HTR-8/SVneo (cell line): ENCODE results near the gene ADIPOQ.
"Not testable (repeated sequence)": the region's sequence is repeated elsewhere in the genome, so short reads cannot be mapped to it uniquely, and the experiment has no call there.

ENCODE experiments used
- DNase-seq: peaks from one replicate; pipeline ENCODE4 v3.0.0; 2011; ENCODE audit warnings: low spot score, mixed read lengths; ENCODE audit not compliant: insufficient read length
- FAIRE-seq: peaks from 2 replicates; lab custom pipeline; 2011; peaks lifted over from hg19 to GRCh38; lab: Jason Lieb, UNC

The ADIPOQ gene

GRCh38 chr3:186869253-186870100 is 27.0 kb downstream of the ADIPOQ start:
- no peak for FAIRE-seq
- no peak for DNase-seq

- DNase-seq, result no peak
- no peak for FAIRE-seq
Measured at GRCh38 chr3:186870421-186871201, 28.1 kb downstream of the ADIPOQ start.

GRCh38 chr3:186871403-186871924 is 29.0 kb downstream of the ADIPOQ start:
- no peak for DNase-seq
- FAIRE-seq, result no peak

GRCh38 chr3:186873796-186874195 is 31.3 kb downstream of the ADIPOQ start:
- not testable (repeated sequence) for FAIRE-seq, DNase-seq

GRCh38 chr3:186874216-186874615 is 31.7 kb downstream of the ADIPOQ start:
- DNase-seq, FAIRE-seq: not testable (repeated sequence)

- DNase-seq, FAIRE-seq: not testable (repeated sequence)
Measured at GRCh38 chr3:186874841-186875240, 32.3 kb downstream of the ADIPOQ start.

- DNase-seq (no peak), FAIRE-seq (no peak)
Measured at GRCh38 chr3:186875708-186876107, 33.2 kb downstream of the ADIPOQ start.

- DNase-seq (no peak), FAIRE-seq (no peak)
Measured at GRCh38 chr3:186879781-186880180, 37.3 kb downstream of the ADIPOQ start.

GRCh38 chr3:186880406-186880805 is 37.9 kb downstream of the ADIPOQ start:
- FAIRE-seq, result no peak
- no peak for DNase-seq

GRCh38 chr3:186882150-186882524 is 39.6 kb downstream of the ADIPOQ start:
- FAIRE-seq (no peak), DNase-seq (no peak)

GRCh38 chr3:186882881-186883685 is 40.6 kb downstream of the ADIPOQ start:
- peak; percentile 69 for DNase-seq
- FAIRE-seq, result no peak

- DNase-seq (no peak), FAIRE-seq (no peak)
Measured at GRCh38 chr3:186883686-186884058, 41.2 kb downstream of the ADIPOQ start.

GRCh38 chr3:186884868-186885267 is 42.4 kb downstream of the ADIPOQ start:
- not testable (repeated sequence) for FAIRE-seq, DNase-seq

- DNase-seq, result no peak
- FAIRE-seq, result no peak
Measured at GRCh38 chr3:186886202-186886981, 43.9 kb downstream of the ADIPOQ start.

GRCh38 chr3:186887507-186887938 is 45.0 kb downstream of the ADIPOQ start:
- not testable (repeated sequence) for FAIRE-seq, DNase-seq

- DNase-seq, result no peak
- FAIRE-seq, result no peak
Measured at GRCh38 chr3:186888569-186888968, 46.1 kb downstream of the ADIPOQ start.

- FAIRE-seq, DNase-seq: not testable (repeated sequence)
Measured at GRCh38 chr3:186889698-186890097, 47.2 kb downstream of the ADIPOQ start.

GRCh38 chr3:186890911-186891310 is 48.4 kb downstream of the ADIPOQ start:
- no peak for DNase-seq
- no peak for FAIRE-seq

GRCh38 chr3:186893071-186893470 is 50.6 kb downstream of the ADIPOQ start:
- FAIRE-seq, DNase-seq: not testable (repeated sequence)
